Heart right ventricle (tissue), 16 donors: Measurements from ENCODE around the gene LENG9. TPM values are rescaled to one million over a fixed set of nuclear protein-coding genes. Genes with fewer than 3 reads are reported as not detected.
A peak's percentile ranks its signal among the peaks of the same experiment; 100 is the strongest.
"Not testable (repeated sequence)": the region's sequence is repeated elsewhere in the genome, so short reads cannot be mapped to it uniquely, and the experiment has no call there.

Experiments
- ATAC-seq, 8 donors: fragments of 200-7000 bp; cut with Tn5 transposase; one replicate each; pipeline ENCODE4 v1.9.1; 2020; ENCODE audit warnings: mild to moderate bottlenecking in 8 of 8, moderate library complexity in 8 of 8, moderate number of reproducible peaks in 1 of 8
- DNase-seq, 2 donors: peaks; one replicate each; pipeline ENCODE4 v3.0.0-alpha.2; 2020
- H3K27ac ChIP-seq, 10 donors: fragments of 200-600 bp; sonication (generic) in 2 of 10; one replicate each; pipeline versions ENCODE4 v1.5.0 to v1.8.0; 2020 to 2022; ENCODE audit warnings: mild to moderate bottlenecking in 3 of 10
- H3K27me3 ChIP-seq, 7 donors: fragments of 200-600 bp; one replicate each; pipeline ENCODE4 v1.8.0; 2021 to 2022; ENCODE audit warnings: mild to moderate bottlenecking in 2 of 7
- H3K36me3 ChIP-seq, 9 donors: fragments of 200-600 bp; sonication (generic) in 1 of 9; one replicate each; pipeline versions ENCODE4 v1.5.0 to v1.8.0; 2020 to 2022; ENCODE audit warnings: mild to moderate bottlenecking in 2 of 9
- H3K4me1 ChIP-seq, 9 donors: fragments of 200-600 bp; sonication (generic) in 1 of 9; one replicate each; pipeline versions ENCODE4 v1.5.0 to v1.8.0; 2020 to 2022; ENCODE audit warnings: mild to moderate bottlenecking in 4 of 9
- H3K4me3 ChIP-seq, 10 donors: fragments of 200-600 bp; sonication (generic) in 2 of 10; one replicate each; pipeline versions ENCODE4 v1.5.0 to v1.8.0; 2020 to 2022; ENCODE audit warnings: mild to moderate bottlenecking in 7 of 10, moderate library complexity in 2 of 10
- H3K9me3 ChIP-seq, 11 donors: fragments of 200-600 bp in 10 of 11; sonication (generic) in 2 of 11; one replicate each; pipeline versions ENCODE4 v1.5.0 to v1.8.0; 2013 to 2022; ENCODE audit warnings: mild to moderate bottlenecking in 2 of 11, control low read depth in 1 of 11, moderate library complexity in 1 of 11
- WGBS, 2 donors: extraction: QIAGEN DNeasy Blood & Tissue Kit; methylation state at CpG; one replicate each; pipeline ENCODE4 v1.1.7; 2013; ENCODE audit warnings: inconsistent platforms in 1 of 2; 5-methylcytosine and 5-hydroxymethylcytosine counted together
- intact Hi-C, 10 donors: fragments of 100-400 bp; cut with DNase I; formaldehyde crosslinking; loops; one replicate each; pipeline versions ENCODE4 v1.11.1 to v1.14.2; 2022
- polyA plus RNA-seq, 2 donors: library from polyadenylated mRNA; stranded (reverse); fragments of 200-250 nt; gene quantifications; one replicate each; pipeline ENCODE4 v1.2.3, GENCODE V29; 2013
- total RNA-seq, 10 donors: library from RNA; stranded (reverse); fragmentation: NEBNext Ultra II Directional in 3 of 10; extraction: Animal tissue kit (Norgen Biotek cat#: 25700) in 3 of 10; gene quantifications; one replicate each; pipeline versions ENCODE4 v1.2.1 to v1.2.4, GENCODE V29; 2021 to 2023
- TF ChIP-seq, protein P1 (sequence below), 9 donors: fragments of 200-600 bp; sonication (generic) in 2 of 9; IDR thresholded peaks; one replicate each; pipeline versions ENCODE4 v1.5.0 to v1.8.0; 2021 to 2022; ENCODE audit warnings: antibody characterized with exemption in 9 of 9, mild to moderate bottlenecking in 5 of 9, moderate library complexity in 1 of 9
- donor health status: Arrhythmogenic right ventricular cardiomyopathy.
- donor health status: ischemic (EF 13 %, LVEDD 7.1; RV severe dilation, severe dysfunction).
- donor health status: healthy with polysubstance abuse.
- donor health status: DM: no; HTN: yes; CAD: no.
- donor health status: DM: no; HTN: no; CAD: no.
- donor health status: ischemic (EF 25% LVEDD 6.9; RV normal size, moderate dysfunction).
- donor health status: ischemic (EF 25% LVEDD 5.7; RV mildly dilated, moderate dysfunction).
- donor health status: healthy.
- donor health status: DM: yes; HTN: yes; CAD: no.
- donor health status: Ischemic cardiomyopathy.
- donor health status: ischemic (EF 35%, LVEDD 5.7; RV mildly dilated, moderate dysfunction).
- donor health status: nonischemic (EF 11% LVEDD 7.7; RV severe dilation, severe dysfunction).
- donor health status: DM: yes; HTN: yes; CAD: no.
- donor health status: PGD.
- donor health status: ischemic (EF 29% LVEDD 5.4; RV normal size, mild dysfunction).
- donor health status: nonischemic (EF 23%, LVEDD 6.1; RV moderate dilation, normal function).

Gene LENG9
- total and polyA plus RNA-seq, 12 donors, result 1.0 to 4.2 (median 1.6) TPM

DNA sequence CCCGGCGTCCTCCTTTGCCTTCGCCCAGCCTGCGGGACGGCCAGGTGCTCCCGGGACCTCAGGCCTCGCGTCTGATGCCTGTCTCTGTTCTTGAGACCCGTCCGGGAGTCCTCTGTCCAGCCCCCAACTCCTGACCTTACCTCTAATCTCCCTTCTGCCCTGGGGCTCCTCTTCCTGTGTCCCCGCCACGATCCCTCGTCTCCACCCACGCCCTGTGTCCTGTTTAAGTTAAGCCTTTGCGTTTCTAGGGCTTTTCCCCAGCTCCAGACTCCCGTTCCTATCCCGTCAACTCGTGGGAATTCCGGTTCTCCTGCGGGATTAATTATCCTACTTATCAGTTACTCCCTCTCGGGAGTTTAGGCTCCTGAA is 13.9 kb downstream of the LENG9 start:
- H3K27me3 ChIP-seq, result no peaks in the 10 kb centered on the region
- intact Hi-C loops, result loop anchor here in 3 of 10 donors (1.0 to 2.0 kb wide), 2 partner anchors 13 to 14 kb away; partner anchors contain the start of gene LENG9 (in 3 of the 3)
- TF ChIP-seq, protein P1, sequence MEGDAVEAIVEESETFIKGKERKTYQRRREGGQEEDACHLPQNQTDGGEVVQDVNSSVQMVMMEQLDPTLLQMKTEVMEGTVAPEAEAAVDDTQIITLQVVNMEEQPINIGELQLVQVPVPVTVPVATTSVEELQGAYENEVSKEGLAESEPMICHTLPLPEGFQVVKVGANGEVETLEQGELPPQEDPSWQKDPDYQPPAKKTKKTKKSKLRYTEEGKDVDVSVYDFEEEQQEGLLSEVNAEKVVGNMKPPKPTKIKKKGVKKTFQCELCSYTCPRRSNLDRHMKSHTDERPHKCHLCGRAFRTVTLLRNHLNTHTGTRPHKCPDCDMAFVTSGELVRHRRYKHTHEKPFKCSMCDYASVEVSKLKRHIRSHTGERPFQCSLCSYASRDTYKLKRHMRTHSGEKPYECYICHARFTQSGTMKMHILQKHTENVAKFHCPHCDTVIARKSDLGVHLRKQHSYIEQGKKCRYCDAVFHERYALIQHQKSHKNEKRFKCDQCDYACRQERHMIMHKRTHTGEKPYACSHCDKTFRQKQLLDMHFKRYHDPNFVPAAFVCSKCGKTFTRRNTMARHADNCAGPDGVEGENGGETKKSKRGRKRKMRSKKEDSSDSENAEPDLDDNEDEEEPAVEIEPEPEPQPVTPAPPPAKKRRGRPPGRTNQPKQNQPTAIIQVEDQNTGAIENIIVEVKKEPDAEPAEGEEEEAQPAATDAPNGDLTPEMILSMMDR (IDR thresholded peaks at IDR 0.05), result no peak
- H3K4me1 ChIP-seq, result peaks cover 13 to 59% (median 45%) of the 10 kb centered on the region in 9 donors
- H3K4me3 ChIP-seq, result peak overlapping the region; percentile 63 to 99 (median 84)
- H3K27ac ChIP-seq, result peak overlapping the region; percentile 84 to 99 (median 96)
- DNase-seq (no peak), ATAC-seq (no peak)
- no peaks in the 10 kb centered on the region for H3K9me3 ChIP-seq
- WGBS, 2 donors, result 1% methylated on average over 21 of the region's 21 CpGs
- peaks cover 0 to 62% (median 37%) of the 10 kb centered on the region in 9 donors for H3K36me3 ChIP-seq

DNA sequence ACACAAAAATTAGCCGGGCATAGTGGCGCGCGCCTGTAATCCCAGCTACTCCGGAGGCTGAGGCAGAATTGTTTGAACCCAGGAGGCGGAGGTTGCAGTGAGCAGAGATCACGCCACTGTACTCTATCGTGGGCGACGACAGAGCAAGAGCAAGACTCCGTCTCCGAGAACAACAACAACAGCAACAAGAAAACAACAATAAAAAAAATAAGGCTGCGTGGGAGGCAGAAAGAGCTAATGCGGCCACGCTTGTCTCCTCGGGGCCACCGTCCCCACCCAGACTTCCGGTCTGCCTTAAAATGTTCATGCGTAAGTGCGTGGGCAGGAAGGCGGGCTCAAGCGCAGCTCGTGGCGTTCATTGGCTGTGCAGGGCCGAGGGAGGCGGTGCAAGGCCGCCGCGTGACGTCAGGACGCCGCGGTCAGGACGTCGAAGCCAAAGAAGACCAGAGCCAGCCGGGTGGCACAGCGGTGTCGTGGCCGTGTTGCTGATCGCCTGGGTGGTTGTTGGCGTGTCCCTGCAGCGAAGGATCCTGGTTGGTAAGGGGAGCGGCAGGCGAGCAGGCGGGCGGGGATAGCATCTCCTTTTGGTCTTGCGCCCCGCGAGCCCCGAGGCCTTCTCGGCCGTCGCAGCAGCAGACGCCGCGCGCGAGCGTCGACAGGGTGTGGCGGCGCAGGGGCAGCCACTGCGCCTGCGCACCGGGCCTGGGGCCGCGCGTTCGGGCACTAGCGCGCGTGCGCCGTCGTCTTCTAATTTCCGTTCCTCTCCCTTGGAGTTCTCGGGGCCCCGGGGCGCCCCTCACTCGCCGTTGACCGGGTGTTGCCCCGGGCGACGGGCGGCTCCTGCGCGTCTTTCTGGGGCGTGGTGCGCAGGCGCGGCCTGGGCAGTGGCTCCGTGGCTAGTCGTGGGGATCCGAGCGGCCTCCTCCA is 14.5 kb downstream of the LENG9 start, which contains the start of gene LENG8:
LENG8 (plus strand) TSS at position 426 of the 927 bp plus-strand sequence. CDS start 2,146 bp downstream, outside the sequence.
- H3K4me3 ChIP-seq, result peak within 1 kb of the TSS; percentile 63 to 99 (median 84)
- H3K36me3 ChIP-seq, result peaks cover 0 to 62% (median 36%) of the 10 kb centered on the region in 9 donors
- DNase-seq, result peak; percentile 97 to 98
- H3K27ac ChIP-seq, result peak within 1 kb of the TSS; percentile 84 to 99 (median 96)
- H3K27me3 ChIP-seq, result no peaks in the 10 kb centered on the region
- ATAC-seq, result peak; percentile 96 to 99 (median 98)
- intact Hi-C loops, result loop anchor here in 3 of 10 donors (1.0 to 2.0 kb wide), 2 partner anchors 14 kb away; partner anchors contain the start of gene LENG9 (in 3 of the 3)
- peaks cover 13 to 59% (median 45%) of the 10 kb centered on the region in 9 donors for H3K4me1 ChIP-seq
- TF ChIP-seq, protein P1 (IDR thresholded peaks at IDR 0.05), result peak in 1 of 9 donors; percentile 5
- H3K9me3 ChIP-seq, result no peaks in the 10 kb centered on the region
- 0 to 1% methylated on average over 88 to 96 of the region's 96 CpGs for WGBS, 2 donors

DNA sequence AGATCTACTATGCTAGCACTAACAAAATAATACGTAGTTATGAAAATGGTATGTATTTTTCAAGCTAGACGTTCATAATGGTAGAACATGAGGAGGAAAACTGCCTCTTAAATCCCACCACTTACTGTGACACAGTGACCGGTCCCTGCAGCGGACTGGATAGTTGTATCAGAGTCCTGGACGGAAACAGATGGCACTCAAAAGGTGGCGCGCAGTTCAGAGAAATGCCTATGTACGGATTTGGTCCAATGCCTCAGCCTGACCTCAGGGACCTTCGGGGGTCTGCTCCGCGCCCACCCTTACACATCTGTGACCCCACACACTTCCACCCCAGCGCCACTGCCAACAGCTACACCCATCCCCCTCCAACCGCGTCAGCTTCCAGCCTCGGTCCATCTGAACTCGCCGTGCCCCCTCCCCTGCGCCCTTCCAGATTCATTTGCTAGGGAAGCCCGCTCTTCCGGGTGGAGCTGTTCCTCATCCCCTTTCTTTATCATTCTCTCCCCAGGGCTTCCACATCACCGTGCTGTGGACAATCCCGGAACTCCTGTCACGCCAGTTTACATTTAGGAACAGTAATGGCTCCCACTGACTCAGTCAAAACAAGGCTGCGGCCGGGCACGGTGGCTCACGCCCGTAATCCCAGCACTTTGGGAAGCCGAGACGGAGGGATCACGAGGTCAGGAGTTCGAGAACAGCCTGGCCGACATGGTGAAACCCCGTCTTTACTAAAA is 15.4 kb downstream of the LENG9 start:
- Histone ChIP-seq H3K27me3 (no peaks in the 10 kb centered on the region), H3K4me1 (peaks cover 13 to 54% (median 44%) of the 10 kb centered on the region in 9 donors), H3K9me3 (no peaks in the 10 kb centered on the region), H3K4me3 (peak overlapping the region; percentile 63 to 99 (median 84)), H3K36me3 (peaks cover 0 to 58% (median 27%) of the 10 kb centered on the region in 9 donors), H3K27ac (peak overlapping the region; percentile 84 to 99 (median 96))
- 1 to 2% methylated on average over 34 of the region's 34 CpGs for WGBS, 2 donors
- ATAC-seq (peak; percentile 18 to 64 (median 42)), DNase-seq (peak in 1 of 2 donors; percentile 68)
- intact Hi-C loops, result loop anchor here in 2 of 10 donors (2.0 kb wide), 1 partner anchor 15 kb away; the partner anchor contains the start of gene LENG9 (in 2 of the 2)
- TF ChIP-seq, protein P1 (IDR thresholded peaks at IDR 0.05), result no peak

DNA sequence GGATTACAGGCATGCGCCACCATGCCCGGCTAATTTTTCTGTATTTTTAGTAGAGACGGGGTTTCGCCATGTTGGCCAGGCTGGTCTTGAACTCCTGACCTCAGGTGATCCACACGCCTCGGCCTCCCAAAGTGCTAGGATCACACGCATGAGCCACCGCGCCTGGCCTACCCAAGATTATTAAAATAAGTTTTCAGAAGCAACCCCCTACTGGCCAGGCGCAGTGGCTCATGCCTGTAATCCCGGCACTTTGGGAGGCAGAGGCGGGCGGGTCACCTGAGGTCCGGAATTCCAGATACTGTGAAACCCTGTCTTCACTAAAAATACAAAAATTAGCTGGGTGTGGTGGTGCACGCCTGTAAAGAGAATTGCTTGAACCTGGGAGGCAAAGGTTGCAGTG is 17.2 kb downstream of the LENG9 start:
- intact Hi-C loops, result not testable (repeated sequence)

More for the DNA sequence above, 17.2 kb downstream of the LENG9 start:
- Histone ChIP-seq H3K4me1 (peaks cover 13 to 38% (median 36%) of the 10 kb centered on the region in 9 donors), H3K36me3 (peaks cover 0 to 53% (median 16%) of the 10 kb centered on the region in 9 donors)
- not testable (repeated sequence) for H3K9me3 ChIP-seq, ATAC-seq, H3K27ac ChIP-seq, H3K27me3 ChIP-seq, DNase-seq, H3K4me3 ChIP-seq
- WGBS, 2 donors, result 88 to 92% methylated on average over 15 of the region's 15 CpGs
